ENCODE data around the gene CRAT. TPM values are rescaled to one million over a fixed set of nuclear protein-coding genes. Genes with fewer than 3 reads are reported as not detected.

Gene CRAT
- total and polyA plus RNA-seq, 2 experiments from 2014 or later = 40.4 to 64.6 TPM

DNA sequence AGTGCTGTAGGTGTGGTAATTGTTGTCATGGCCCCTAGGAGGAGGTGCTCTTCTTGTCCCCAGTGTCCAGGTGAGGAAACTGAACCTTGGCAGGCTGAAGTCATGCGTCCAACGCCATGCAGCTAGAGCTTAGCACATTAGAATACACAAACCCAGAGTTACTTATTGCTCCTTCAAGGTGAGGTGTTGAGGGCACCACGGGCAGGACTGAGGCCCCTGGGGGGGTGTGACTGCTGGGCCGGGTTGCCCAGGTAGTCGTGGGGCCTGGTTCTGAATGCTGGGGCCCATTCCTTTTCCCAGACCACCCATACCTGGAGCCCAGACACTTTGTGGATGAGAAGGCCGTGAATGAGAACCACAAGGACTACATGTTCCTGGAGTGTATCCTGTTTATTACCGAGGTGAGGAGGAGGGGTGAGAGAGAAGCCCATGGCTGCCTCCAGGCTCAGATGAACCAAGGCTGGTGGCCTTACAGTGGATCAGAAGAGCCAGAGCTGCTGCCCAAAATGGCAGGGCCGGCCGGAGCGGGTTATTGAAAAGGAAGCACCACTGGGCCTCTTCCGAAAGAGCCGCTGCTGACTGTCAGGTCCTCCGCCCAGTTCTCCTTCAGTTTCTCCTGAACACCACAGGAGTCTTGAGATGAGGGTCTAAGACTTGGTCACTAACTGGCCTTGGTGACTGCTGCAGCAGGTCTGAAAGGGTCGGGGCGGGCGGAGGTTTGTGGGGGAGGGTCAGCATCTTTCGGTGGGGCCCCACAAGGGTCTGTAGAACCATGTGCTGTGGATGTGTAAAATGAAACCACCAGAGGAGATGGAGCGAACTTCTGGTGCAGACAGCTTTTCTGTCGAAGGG lies 26.9 kb upstream of the CRAT start:
- Histone ChIP-seq H3K9me2 (replicated peaks; ENCODE audit: insufficient read depth) (no peaks in the 10 kb centered on the region), H2AFZ (no peak overlapping the region), H3K27me3 (no peaks in the 10 kb centered on the region), H3K36me3 (replicated peaks; ENCODE audit: insufficient read depth, low read depth) (no peaks in the 10 kb centered on the region), H3K4me3 (no peak overlapping the region), H3K27ac (peak overlapping the region; percentile 100), H3K79me2 (peaks cover 15% of the 10 kb centered on the region), H3K9me3 (ENCODE audit: low read depth) (no peaks in the 10 kb centered on the region), H3K4me2 (no peak overlapping the region), H3K4me1 (ENCODE audit: insufficient read depth) (peaks cover 34% of the 10 kb centered on the region), H4K20me1 (ENCODE audit: insufficient read depth, poor library complexity, severe bottlenecking) (no peaks in the 10 kb centered on the region)
- no peak for DNase-seq (ENCODE audit: low spot score)
- TF ChIP-seq, protein P1, sequence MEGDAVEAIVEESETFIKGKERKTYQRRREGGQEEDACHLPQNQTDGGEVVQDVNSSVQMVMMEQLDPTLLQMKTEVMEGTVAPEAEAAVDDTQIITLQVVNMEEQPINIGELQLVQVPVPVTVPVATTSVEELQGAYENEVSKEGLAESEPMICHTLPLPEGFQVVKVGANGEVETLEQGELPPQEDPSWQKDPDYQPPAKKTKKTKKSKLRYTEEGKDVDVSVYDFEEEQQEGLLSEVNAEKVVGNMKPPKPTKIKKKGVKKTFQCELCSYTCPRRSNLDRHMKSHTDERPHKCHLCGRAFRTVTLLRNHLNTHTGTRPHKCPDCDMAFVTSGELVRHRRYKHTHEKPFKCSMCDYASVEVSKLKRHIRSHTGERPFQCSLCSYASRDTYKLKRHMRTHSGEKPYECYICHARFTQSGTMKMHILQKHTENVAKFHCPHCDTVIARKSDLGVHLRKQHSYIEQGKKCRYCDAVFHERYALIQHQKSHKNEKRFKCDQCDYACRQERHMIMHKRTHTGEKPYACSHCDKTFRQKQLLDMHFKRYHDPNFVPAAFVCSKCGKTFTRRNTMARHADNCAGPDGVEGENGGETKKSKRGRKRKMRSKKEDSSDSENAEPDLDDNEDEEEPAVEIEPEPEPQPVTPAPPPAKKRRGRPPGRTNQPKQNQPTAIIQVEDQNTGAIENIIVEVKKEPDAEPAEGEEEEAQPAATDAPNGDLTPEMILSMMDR (IDR thresholded peaks at IDR 0.05; ENCODE audit: poor library complexity) = no peak
- TF ChIP-seq EZH2phosphoT487 (IDR thresholded peaks at IDR 0.05; ENCODE audit: low read depth, severe bottlenecking, unreplicated experiment) (no peak), EZH2 (IDR thresholded peaks at IDR 0.05; ENCODE audit: borderline replicate concordance) (no peak)
- 89% methylated on average over 19 of the region's 19 CpGs for WGBS (ENCODE audit: low lambda C conversion rate, missing lambda C conversion rate)

DNA sequence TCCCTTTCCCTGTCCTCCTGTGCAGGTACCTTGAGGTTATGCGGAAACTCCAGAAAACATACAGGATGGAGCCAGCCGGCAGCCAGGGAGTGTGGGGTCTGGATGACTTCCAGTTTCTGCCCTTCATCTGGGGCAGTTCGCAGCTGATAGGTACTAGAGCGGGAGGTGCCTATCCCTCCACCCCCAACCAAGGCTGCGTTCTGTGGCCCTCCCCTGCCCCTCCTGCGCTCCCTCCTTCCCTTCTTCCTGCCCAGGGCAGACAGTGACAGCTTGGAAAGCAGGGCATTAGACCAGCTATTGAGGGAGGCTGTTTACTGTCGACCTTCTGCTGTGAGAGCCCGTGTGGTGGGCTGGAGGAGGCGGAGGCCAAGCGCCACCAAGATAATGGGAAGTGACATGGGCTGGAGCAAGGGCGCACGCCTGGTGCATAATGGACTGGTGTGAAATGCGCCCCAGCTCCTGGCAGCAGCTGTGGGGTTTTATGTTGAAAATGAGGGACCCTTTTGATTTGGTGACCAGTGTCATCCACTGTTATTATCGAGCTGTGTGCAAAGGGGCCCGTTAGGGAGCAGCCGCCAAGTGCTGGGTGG lies 25.9 kb upstream of the CRAT start:
- Histone ChIP-seq H3K4me2 (no peak overlapping the region), H3K36me3 (replicated peaks; ENCODE audit: insufficient read depth, low read depth) (no peaks in the 10 kb centered on the region), H3K27ac (no peak overlapping the region)

DNA sequence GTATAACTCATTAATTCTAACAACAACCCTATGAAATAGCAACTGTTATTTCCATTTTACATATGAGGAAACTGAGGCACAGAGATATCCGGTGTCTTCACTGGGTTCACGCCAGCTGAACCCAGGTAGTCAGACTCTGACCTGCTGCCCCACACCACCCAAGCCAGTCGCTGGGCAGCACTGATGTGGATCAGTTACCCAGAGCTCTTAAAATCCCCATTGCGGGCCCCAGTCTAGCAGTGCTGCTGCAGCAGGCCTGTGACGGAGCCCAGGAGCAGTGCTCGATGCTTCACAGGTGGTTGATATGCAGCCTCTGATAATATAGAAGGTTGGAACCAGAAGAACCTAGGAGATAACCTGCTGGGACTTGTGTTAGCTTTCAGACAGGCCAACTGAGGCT lies 24.9 kb upstream of the CRAT start:
- TF ChIP-seq EZH2phosphoT487 (IDR thresholded peaks at IDR 0.05; ENCODE audit: low read depth, severe bottlenecking, unreplicated experiment) (no peak), EZH2 (IDR thresholded peaks at IDR 0.05; ENCODE audit: borderline replicate concordance) (no peak)
- TF ChIP-seq, protein P1 (IDR thresholded peaks at IDR 0.05; ENCODE audit: poor library complexity) = no peak
- H3K79me2 ChIP-seq = no peaks in the 10 kb centered on the region
- H3K9me3 ChIP-seq (ENCODE audit: low read depth) = no peaks in the 10 kb centered on the region
- no peak overlapping the region for H3K27ac ChIP-seq
- H3K4me3 ChIP-seq = no peak overlapping the region
- 95% methylated on average over 6 of the region's 6 CpGs for WGBS (ENCODE audit: low lambda C conversion rate, missing lambda C conversion rate)
- H3K9me2 ChIP-seq (replicated peaks; ENCODE audit: insufficient read depth) = no peaks in the 10 kb centered on the region
- no peak for DNase-seq (ENCODE audit: low spot score)
- peaks cover 13% of the 10 kb centered on the region for H3K4me1 ChIP-seq (ENCODE audit: insufficient read depth)
- H3K36me3 ChIP-seq (replicated peaks; ENCODE audit: insufficient read depth, low read depth) = no peaks in the 10 kb centered on the region
- H2AFZ ChIP-seq = no peak overlapping the region
- no peaks in the 10 kb centered on the region for H4K20me1 ChIP-seq (ENCODE audit: insufficient read depth, poor library complexity, severe bottlenecking)
- H3K27me3 ChIP-seq = no peaks in the 10 kb centered on the region
- H3K4me2 ChIP-seq = no peak overlapping the region

More for the DNA sequence above, 25.9 kb upstream of the CRAT start:
- no peak for TF ChIP-seq EZH2 (IDR thresholded peaks at IDR 0.05; ENCODE audit: borderline replicate concordance)
- TF ChIP-seq EZH2phosphoT487 (IDR thresholded peaks at IDR 0.05; ENCODE audit: low read depth, severe bottlenecking, unreplicated experiment) = no peak
- TF ChIP-seq, protein P1 (IDR thresholded peaks at IDR 0.05; ENCODE audit: poor library complexity) = no peak
- Histone ChIP-seq H4K20me1 (ENCODE audit: insufficient read depth, poor library complexity, severe bottlenecking) (no peaks in the 10 kb centered on the region), H2AFZ (no peak overlapping the region), H3K9me3 (ENCODE audit: low read depth) (no peaks in the 10 kb centered on the region), H3K4me3 (no peak overlapping the region), H3K79me2 (peaks cover 7% of the 10 kb centered on the region), H3K4me1 (ENCODE audit: insufficient read depth) (peaks cover 24% of the 10 kb centered on the region), H3K9me2 (replicated peaks; ENCODE audit: insufficient read depth) (no peaks in the 10 kb centered on the region), H3K27me3 (no peaks in the 10 kb centered on the region)
- no peak for DNase-seq (ENCODE audit: low spot score)
- WGBS (ENCODE audit: low lambda C conversion rate, missing lambda C conversion rate) = 87% methylated on average over 15 of the region's 16 CpGs

All from hepatocyte (in vitro differentiated cells).